Stimulated activated CD8-positive, alpha-beta memory T cell treated with anti-CD3 and anti-CD28 coated beads, Interleukin-2, amount 100 ng/mL, for 1 hour (primary cell): ENCODE results near the gene RASGRP2.
A peak's percentile ranks its signal among the peaks of the same experiment; 100 is the strongest.

ENCODE experiments used
- DNase-seq, 2 donors: peaks; one replicate each; pipeline ENCODE4 v3.0.0-alpha.2; 2020; ENCODE audit warnings: low read depth in 2 of 2

Gene RASGRP2

DNA sequence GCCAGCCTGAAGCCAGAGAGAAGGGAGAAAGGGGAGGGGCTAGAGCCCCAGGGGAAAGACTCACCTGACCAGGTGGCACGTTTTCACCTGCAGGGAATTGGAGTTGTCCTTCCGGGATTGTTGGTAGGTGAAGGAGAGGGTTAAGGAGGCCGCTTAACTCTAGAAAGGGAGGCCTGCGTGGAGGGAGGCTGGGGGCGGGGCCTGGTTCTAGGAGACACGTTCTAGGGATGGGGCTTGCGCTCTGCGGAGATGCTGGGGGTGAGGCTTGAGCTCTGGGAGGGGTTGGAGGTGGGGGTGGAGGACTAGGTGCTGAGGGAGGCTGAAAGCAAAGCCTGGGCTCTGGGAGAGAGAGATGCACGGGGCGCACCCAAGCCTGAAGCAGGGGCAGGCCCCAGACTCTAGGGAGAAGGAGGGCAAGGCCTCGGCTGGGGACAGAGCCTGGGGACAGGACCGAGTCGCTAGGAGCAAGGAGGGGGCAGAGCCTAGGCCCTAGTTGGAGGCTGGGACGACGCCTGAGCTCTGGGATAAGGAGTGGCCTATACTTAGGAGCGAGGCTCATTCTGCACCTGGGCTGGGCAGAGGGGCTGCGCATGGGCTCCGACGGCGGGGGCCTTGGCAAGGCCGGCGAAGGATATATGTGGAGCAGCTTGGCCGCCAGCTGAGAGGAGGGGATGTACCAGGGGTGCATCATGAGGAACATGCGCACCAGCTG lies 2.4 kb downstream of the RASGRP2 start:
- DNase-seq, result no peak

DNA sequence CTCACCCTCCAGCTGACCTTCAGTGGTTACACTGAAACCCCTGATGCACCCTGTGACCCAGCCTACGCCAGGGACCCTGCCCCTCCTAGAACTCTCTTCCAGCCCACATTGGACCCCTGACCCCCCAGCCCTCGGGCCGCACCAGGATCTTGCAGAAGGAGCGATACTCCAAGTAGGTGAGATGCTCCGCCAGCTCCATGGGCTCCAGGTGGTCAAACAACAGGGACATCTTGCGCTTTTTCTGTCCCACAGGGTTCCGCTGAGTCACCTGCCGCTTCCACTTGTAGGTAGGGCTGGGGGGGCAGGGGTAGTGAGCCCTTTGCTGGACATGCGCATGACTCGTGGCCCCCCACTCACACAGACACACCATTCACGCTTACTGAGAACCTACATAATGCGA lies 4.1 kb downstream of the RASGRP2 start:
- DNase-seq, result no peak

DNA sequence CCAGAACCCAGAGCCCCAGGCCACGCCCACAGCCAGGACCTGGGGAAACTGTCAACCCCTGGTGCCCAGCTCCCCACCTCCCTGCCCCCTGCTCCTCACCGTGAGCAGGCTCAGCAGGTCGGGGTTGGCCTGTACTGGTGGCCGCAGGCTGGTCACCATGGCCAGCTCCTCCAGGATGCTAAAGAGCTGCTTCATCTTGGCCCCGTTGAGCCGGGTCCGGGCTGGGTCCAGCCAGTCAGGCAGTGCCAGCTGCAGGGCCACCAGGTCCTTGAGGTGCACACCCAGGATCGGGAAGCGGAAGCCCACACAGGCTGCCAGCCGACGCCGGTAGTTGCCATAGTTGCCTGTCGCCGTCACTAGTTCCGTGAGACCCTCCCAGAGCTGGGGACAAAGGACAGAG lies 7.3 kb downstream of the RASGRP2 start:
- no peak for DNase-seq

DNA sequence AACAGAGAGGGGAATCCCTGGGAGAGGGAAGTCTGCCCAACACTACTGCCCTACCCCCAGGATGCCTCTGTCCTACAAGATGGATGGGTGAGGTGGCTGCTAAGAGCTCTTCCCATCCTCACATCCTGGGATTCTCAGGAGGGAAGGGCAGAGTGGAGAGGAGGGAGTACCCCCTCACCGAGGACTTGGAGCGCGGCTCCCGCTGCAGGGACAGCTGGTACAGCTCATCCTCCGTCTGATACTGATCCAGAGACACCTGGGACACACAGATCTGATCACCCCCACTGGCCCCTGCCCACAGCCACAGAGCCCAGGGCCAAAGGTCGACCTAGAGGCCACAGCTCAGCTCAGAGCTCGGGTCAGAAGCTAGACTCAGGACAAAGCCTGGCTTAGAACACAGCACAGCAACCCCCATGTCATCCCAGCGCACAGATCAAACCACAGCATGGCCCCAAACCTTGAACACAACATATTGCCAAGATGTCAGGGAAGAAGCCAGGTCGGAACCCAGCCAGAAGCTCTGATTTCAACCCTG lies 8.2 kb downstream of the RASGRP2 start:
- no peak for DNase-seq

DNA sequence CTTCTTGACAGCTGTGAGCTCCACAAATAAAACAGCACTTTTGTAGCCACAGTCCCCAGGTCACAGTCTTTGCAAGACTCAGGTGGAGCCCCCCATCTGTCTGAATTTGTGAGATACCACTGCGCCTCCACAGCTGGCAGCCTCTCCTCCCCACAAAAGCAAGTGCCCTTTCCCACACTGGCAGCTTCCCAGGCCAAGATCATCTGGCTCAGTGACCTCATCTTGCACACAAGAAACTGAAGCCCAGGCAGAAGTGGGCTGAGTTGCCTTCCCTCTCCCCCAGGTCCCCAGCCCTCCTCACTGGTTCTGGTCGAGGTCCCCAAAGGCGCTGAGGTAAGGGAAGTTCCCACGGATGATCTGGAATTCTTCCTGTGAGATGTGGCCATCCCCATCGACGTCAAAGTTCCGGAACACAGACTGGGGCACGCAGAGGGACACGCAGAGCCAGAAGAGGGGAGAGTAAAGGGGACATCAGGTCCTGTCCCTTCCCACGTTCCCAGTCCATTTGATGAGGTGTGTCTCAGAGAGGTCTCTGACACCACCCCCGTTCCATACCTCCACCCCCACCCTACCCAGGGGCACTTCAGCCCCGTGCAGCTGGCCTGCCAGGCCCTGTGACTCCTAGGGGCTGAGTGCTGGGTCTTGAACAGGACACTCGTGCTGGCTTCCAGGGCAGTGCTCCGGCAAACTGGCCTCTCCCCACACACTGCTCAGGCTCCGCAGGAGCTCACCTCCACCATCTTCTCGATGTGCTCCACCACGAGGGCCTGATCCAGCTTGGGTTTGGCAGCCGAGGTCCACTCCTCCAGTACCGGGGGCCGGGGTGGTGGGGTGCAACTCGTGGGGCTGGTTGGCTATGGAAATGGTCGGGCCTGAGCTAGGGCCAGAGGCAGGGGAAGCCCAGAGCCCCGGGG lies 8.9 kb downstream of the RASGRP2 start:
- DNase-seq, result no peak

DNA sequence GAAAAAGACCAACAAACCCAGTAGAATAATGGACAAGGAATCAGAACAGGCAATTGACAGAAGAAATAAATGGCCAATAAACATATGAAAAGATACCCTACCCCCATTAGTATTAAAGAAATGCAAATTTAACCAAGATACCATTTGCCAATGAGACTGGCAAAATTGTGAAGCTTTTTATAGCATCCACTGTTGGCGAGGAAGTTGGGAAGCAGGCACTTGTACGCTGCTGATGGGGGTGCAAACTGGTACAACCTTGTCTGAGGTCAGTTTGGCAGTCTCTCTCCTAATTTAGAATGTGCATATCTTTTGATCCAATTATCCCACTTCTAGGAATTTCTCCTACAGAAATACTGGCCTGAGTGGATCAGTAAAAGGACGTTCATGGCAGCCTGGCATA lies 12.3 kb downstream of the RASGRP2 start:
- DNase-seq, result no peak

DNA sequence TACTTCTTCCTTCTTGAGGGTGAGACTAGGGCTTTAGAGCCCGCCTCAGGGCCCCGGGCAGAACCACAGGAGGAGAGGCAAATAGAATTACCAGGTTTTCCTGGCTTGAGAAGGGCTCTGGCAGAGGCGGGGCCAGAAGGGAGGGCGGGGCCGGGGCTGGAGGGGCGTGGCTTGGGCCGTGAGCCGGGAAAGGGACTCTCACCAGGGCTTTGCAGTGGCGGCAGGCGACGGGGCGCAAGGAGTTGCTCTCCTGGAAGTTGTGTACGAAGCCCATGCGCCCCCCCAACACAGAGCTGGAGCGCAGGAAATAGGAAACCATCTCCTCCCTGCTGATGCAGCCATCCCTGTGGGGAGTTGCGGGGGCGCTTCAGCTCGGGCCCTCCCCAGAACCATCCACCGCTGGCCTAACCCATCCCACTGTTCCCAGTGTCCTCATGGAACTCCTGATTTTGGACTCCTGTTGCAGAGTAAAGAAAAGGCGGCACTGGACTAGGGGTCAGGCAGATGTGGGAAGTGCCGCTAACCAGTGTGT lies 14.0 kb downstream of the RASGRP2 start:
- no peak for DNase-seq

DNA sequence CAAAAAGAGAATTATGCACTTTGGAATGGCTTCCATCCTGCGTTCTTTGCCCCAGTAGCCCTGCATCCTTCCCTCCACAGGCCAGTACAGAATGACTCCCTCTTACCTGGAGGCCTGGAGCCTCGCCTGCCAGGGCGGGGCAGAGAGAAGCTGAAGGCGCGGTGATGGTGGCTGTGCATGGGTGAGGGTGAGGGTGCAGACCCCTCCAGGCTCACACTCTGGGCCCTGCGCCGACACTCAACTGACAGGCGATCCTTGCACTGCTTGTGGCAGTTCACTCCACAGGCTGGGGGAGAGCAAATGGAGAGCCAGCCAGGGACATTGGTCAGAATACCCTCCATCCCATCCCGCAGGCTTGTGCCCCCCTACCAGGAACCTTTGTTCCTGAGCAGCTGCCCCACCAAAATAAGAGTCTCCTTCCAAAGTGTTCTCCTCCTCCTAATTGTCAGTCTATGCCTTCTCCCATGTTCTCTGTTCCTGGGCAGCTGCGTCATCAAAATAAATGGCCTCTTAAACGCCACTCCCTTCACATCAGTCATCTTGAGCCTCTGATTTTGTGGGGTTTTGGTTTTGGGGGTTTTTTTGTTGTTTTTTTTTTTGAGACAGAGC lies 15.1 kb downstream of the RASGRP2 start:
- no peak for DNase-seq

DNA sequence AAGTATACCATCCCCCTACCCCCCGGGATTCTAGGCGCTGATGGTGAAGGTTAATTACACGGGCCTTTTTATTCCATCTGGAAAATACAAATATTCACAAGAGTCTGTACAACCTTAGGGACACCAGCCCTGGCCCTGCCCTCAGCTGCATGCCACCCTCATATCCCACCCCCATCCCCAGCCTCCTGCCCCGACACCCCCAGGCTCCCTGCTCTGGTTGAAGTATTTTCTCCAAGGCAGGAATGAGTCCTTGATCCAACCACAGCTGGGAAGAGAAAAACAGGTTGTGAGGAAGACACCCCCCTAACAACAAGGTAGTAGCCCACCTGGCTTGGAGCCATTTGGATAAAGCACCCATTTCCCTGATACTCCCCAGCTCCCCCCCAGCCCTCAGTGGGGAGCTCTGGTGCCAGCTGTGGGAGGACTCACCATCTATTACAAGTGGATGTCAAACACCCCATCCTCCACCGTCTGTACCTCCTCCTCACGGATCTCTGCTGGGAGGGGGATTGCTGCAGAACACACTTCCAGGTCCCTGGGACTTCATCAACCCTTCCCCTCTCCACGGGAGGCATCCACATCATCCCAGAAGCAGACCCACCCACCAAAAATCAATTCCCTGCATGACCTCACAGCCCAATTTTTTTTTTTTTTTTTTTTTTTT lies 16.9 kb downstream of the RASGRP2 start:
- DNase-seq, result no peak

DNA sequence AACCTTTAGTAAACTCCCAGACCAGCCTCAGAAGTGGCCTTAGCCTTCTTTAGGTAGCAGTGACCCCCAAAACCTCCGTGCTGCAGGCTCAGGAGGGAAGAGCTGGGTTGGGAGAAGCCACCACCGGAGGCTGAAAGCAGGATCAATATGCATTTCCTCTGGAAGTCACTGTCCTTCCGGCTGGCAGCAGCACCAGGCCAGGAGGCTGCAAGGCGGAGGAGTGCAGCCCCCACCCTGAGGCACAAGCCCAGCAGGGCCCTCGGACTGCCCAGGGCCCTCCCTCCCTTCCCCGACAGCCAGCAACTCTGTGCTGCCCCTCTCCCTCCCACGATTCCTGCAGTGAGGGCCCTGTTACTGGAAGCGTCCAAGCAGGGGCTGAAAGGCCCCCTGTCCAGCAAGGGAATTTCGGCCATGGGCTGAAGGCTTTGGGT lies 17.7 kb downstream of the RASGRP2 start:
- DNase-seq, result no peak

DNA sequence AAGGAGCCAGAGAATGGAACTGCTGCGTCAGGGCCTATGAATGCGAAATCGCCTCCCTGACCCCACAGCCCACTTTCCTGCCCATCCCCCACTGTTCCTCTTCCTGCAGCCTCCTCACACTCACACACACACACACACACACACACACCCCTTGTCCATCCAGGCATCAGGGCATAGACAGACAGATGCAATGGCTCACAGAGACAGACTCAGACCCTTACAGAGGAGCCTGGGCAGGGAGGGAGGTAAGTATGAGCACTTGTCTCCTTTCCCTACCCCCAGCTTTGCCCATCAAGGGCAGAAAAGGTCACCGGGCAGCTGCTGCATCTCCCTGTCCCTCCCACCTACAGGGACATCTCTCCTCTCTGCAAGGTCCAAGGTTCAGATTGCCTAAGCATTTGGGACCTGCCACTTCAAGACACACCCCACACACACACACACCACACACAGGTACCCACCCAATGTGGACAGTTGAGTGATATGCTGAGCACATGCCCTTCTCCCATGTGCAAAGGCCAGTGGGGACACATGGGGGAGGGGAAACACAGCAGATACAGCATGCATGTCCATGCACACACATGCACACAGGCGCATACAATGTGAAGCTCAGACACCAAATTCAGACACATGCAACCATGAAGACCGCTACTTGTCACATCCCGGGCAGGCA lies 18.9 kb downstream of the RASGRP2 start:
- no peak for DNase-seq

DNA sequence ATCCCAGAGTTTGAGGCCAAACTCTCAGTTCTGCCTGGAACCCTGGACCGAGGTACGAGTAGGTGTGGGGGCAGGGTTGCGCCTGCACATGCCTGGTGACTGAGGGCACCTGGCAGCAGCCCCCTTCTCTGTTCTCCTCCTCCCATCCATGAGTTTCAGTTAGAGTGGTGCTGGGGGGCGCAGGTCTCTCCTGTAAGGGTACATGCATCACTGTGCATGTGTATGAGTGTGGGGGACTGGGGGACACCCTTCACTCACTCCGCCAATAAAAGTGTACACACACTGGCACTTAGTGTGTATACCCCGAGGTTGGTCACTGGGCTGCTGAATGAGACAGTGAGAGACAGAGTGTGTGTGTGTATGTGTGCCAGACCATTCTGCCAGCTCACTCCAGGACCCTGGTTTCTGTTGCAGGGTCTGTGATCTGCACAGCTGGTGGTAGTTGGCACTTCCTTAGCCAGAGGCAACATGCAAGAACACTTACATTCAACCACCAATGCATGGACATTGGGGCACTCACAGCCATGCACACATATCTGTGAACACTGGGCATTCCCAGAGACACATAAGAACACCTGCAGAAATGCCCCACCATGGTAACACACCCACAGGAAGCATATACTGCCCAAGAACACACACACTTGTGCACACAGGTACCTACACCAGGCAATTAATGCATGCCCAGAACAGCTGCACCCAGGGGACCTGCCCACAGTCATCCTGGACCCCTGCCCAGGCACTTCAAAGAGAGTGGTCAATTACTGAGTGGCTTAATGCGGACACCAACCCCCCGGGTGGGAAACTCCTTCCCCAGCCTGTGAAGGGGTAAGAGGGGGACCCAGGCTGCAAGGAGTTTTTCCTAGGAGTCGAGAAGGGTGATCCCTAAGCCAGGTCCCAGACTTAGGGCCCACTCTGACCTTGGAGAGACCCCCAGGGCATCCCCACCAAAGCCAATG lies 19.8 kb downstream of the RASGRP2 start:
- no peak for DNase-seq

DNA sequence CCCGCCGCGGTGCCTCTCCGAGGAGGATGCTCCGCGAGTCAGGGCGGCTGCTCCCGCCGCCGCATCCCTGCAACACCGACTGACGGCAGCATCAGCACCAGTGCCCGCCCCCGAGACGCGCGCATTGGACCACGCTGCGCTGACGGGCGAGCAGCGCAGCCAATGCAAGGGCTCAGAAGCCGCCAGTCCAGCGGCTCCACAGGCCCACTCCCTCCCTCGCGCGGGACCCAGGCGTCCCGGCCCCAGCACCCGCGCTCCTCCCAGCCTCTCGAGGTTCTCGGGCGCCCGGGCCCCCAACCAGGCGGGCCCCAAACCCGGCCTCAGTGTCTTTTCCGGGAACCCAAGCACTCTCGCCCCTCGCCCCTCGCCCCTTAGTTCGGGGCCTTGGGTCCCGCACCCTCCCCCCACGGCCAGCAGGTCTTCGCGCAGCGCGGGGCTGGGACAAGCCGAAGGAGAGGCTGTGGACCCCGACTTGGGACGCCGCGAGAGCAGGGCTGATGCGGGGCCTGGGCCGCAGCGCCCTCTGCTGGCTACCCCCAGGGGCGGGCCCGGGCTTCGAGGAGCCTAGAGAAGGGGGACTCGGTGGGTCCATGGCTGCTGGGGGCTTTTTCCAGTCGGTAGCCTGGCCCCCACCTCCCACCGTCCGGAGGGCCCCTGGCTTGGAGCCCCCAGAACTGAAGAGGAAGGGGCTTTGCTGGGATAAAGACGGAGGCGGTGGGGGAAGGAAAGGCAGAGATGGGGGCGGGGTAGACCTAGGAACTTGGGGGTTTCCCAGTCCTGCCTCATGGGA lies 20.6 kb downstream of the RASGRP2 start, which contains the start of gene NRXN2:
TSS of gene NRXN2 (minus strand) at position 81 of the 790 bp plus-strand sequence. CDS start 9,498 bp downstream, outside the sequence.
- DNase-seq, result peak; percentile 62 to 74

DNA sequence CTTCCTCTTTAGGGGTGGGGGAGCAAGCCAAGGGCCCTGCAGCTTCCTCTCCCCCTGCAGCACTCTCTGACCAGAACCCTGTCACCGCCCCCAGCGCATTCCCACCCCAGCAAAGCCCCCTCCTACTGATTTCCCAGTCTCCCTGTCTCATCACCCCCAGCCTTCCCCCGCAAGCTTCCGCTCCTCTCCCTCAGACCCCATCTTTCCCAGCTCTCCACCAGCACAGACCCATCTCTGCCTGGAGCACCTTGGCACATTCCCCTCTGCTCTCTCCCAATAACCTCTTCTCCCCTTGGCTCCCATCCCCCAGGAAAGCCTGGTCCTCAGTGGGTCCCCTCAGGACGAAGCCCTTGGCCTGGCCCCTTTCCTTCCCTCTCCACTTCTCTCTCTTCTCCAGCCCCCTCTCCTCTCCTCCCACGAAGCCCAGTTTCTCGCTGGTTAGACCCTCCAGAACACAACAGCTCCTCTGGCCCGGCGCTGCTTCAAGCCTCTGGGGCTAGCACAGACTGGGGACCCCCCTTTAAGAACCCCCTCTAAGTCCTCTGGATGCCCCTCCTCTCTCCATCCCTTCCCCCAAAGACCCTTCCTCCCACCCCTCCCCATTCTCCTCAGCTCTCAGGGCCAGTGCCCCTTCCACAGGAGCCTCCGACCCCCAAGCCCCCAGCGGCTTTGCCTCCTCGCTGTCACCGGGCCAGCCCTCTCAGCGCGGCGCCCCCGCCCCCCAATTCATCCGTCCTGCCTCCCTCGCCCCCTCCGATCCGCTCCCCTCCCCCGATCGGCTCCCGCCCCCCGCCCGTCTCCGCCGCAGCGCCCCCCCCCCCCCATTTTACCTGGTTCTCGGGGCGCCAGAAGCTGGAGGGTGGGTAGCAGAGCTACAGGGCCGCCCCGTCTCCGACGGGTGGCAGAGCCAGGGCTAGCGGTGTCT lies 21.5 kb downstream of the RASGRP2 start:
- DNase-seq, result no peak

DNA sequence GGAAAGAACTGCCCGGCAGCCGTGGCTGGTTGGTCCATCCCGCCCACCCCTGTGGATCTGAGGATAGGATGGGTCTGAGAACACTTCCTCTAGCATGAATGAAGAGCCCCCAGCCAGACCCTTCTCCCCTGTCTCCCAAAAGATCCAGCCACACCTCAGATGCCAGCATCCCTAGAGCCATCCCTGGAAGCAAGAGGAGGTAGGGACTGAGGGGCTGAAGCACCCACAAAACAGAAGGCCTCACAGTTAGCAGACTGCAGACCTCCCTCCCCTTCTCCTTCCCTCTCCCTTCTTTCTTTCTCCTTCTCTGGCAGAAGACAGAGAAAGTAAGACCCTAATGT lies 22.6 kb downstream of the RASGRP2 start:
- DNase-seq, result no peak

DNA sequence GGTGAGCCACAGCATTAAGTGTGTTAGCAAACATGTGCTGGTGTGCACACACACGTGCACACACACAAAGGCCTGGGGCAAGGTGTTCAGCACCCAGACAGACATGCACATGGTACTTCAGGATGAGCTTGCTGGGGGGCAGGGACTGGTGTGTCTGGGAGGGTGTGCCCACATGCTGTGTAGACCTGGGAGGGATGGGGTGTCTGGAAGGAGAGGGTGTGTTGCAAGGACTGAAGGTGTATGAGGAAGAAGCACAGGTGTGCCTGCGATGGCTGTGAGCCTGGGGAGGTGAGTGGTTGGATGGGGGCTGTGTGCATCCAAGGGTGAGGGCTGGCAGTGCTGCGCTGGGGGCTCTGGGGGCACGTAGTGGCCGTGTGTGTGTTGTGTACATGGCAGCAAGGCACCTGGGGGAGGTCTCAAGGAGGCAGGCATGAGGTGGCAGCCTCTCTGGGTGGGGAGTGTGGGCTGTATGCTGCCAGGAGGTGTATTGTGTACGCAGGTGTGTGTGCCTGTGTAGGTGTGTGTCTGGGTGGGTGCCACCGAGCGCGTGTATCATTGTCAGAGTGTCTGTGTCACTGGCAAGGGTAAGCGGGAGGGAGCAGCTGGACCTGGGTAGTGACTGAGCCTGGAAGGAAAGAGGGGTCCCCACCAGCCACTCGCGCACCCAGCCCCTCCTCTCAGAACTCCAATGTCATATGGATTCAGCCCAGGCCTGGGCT lies 23.1 kb downstream of the RASGRP2 start:
- no peak for DNase-seq

DNA sequence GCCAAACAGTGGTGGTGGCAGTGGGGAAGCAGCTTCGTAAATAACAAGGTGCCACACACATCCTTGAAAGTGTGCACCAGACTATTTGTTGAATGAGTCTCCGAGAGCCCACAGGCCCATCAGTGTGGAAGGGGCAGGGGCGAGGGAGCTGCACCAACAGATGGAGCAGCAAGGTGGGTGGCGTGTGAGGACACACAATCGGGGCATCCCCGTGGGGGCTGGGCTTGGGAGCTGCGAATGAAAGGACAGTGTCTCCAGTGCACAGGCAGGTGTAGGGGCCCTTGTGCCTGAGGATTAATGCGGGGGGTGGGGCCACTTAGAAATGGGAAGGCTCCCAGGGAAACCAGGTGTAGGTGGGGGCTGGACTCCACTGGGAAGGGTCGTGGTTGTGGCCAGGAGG lies 23.8 kb downstream of the RASGRP2 start:
- no peak for DNase-seq
